Uterus (tissue), 2 donors: ENCODE measurements around the gene AIP.

ENCODE experiments used
- CTCF ChIP-seq, 4 experiments: fragments of 200-600 bp in 2 of 4; fragments of 450-650 bp in 2 of 4; sonication (generic) in 2 of 4; IDR thresholded peaks; one replicate each; pipeline ENCODE4 v1.5.1; 2016 to 2019; ENCODE audit warnings: antibody characterized with exemption in 4 of 4, mild to moderate bottlenecking in 2 of 4, moderate library complexity in 1 of 4
- POLR2A ChIP-seq, 2 donors: fragments of 450-650 bp; IDR thresholded peaks; one replicate each; pipeline ENCODE4 v1.6.1; 2016; ENCODE audit warnings: antibody characterized with exemption in 2 of 2, mild to moderate bottlenecking in 1 of 2, moderate library complexity in 1 of 2

- TF ChIP-seq CTCF (IDR thresholded peaks at IDR 0.05) (no peak), POLR2A (IDR thresholded peaks at IDR 0.05) (no peak)
These were observed 12.4 kb upstream of the AIP start for GRCh38 chr11:67470337-67471002.
